ENCODE results near the gene SUV39H1. TPM values are rescaled to one million over a fixed set of nuclear protein-coding genes. Genes with fewer than 3 reads are reported as not detected.

The SUV39H1 gene
- total and polyA plus RNA-seq, 2 of the 13 experiments (the other 11 are each of a cell fraction or from before 2014, with no cell fraction given): 5.2 to 10.1 TPM

- no peak for TF ChIP-seq IRX3 (CRISPR knock-in tag; IDR thresholded peaks at IDR 0.05; ENCODE audit: borderline replicate concordance, low read depth)
- no peak for TF ChIP-seq GATAD2A (CRISPR knock-in tag; IDR thresholded peaks at IDR 0.05)
- TF ChIP-seq TBP (CRISPR knock-in tag; IDR thresholded peaks at IDR 0.05): no peak
- TF ChIP-seq MED1 (CRISPR knock-in tag; IDR thresholded peaks at IDR 0.05): 0 out of 2 replicates have a peak, but pooled peaks have one; percentile 43
- no peak for TF ChIP-seq ZNF256 (CRISPR knock-in tag; conservative IDR thresholded peaks at IDR 0.05)
- TF ChIP-seq ZNF513 (CRISPR knock-in tag; conservative IDR thresholded peaks at IDR 0.05): no peak
- no peak for TF ChIP-seq ZNF792 (CRISPR knock-in tag; IDR thresholded peaks at IDR 0.05)
- TF ChIP-seq LBX2 (CRISPR knock-in tag; IDR thresholded peaks at IDR 0.05; ENCODE audit: borderline replicate concordance): no peak
- TF ChIP-seq ZNF446 (CRISPR knock-in tag; IDR thresholded peaks at IDR 0.05): no peak
- TF ChIP-seq, protein P1, sequence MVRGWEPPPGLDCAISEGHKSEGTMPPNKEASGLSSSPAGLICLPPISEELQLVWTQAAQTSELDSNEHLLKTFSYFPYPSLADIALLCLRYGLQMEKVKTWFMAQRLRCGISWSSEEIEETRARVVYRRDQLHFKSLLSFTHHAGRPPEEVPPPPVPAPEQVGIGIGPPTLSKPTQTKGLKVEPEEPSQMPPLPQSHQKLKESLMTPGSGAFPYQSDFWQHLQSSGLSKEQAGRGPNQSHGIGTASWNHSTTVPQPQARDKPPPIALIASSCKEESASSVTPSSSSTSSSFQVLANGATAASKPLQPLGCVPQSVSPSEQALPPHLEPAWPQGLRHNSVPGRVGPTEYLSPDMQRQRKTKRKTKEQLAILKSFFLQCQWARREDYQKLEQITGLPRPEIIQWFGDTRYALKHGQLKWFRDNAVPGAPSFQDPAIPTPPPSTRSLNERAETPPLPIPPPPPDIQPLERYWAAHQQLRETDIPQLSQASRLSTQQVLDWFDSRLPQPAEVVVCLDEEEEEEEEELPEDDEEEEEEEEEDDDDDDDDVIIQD (CRISPR knock-in tag; IDR thresholded peaks at IDR 0.05; ENCODE audit: low read depth): no peak
- TF ChIP-seq RFX5 (IDR thresholded peaks at IDR 0.05; ENCODE audit: low read depth, low read length): no peak
- no peak for TF ChIP-seq ZNF781 (CRISPR knock-in tag; IDR thresholded peaks at IDR 0.05; ENCODE audit: borderline replicate concordance, not compliant biosample characterization)
- TF ChIP-seq, protein P2, sequence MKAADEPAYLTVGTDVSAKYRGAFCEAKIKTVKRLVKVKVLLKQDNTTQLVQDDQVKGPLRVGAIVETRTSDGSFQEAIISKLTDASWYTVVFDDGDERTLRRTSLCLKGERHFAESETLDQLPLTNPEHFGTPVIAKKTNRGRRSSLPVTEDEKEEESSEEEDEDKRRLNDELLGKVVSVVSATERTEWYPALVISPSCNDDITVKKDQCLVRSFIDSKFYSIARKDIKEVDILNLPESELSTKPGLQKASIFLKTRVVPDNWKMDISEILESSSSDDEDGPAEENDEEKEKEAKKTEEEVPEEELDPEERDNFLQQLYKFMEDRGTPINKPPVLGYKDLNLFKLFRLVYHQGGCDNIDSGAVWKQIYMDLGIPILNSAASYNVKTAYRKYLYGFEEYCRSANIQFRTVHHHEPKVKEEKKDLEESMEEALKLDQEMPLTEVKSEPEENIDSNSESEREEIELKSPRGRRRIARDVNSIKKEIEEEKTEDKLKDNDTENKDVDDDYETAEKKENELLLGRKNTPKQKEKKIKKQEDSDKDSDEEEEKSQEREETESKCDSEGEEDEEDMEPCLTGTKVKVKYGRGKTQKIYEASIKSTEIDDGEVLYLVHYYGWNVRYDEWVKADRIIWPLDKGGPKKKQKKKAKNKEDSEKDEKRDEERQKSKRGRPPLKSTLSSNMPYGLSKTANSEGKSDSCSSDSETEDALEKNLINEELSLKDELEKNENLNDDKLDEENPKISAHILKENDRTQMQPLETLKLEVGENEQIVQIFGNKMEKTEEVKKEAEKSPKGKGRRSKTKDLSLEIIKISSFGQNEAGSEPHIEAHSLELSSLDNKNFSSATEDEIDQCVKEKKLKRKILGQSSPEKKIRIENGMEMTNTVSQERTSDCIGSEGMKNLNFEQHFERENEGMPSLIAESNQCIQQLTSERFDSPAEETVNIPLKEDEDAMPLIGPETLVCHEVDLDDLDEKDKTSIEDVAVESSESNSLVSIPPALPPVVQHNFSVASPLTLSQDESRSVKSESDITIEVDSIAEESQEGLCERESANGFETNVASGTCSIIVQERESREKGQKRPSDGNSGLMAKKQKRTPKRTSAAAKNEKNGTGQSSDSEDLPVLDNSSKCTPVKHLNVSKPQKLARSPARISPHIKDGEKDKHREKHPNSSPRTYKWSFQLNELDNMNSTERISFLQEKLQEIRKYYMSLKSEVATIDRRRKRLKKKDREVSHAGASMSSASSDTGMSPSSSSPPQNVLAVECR (CRISPR knock-in tag; IDR thresholded peaks at IDR 0.05; ENCODE audit: borderline replicate concordance): no peak
- TF ChIP-seq STAG1 (CRISPR knock-in tag; IDR thresholded peaks at IDR 0.05): no peak
- TF ChIP-seq, protein P3, sequence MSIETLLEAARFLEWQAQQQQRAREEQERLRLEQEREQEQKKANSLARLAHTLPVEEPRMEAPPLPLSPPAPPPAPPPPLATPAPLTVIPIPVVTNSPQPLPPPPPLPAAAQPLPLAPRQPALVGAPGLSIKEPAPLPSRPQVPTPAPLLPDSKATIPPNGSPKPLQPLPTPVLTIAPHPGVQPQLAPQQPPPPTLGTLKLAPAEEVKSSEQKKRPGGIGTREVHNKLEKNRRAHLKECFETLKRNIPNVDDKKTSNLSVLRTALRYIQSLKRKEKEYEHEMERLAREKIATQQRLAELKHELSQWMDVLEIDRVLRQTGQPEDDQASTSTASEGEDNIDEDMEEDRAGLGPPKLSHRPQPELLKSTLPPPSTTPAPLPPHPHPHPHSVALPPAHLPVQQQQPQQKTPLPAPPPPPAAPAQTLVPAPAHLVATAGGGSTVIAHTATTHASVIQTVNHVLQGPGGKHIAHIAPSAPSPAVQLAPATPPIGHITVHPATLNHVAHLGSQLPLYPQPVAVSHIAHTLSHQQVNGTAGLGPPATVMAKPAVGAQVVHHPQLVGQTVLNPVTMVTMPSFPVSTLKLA (IDR thresholded peaks at IDR 0.05): no peak
These were observed 15.5 kb downstream of the SUV39H1 start (continued) for GRCh38 chrX:48711929-48712505.
